ENCODE data around the gene LHFPL3. TPM values are rescaled to one million over a fixed set of nuclear protein-coding genes. Genes with fewer than 3 reads are reported as not detected.

LHFPL3 gene
- total RNA-seq, 4 donors from 2014 or later: not detected

- no peak for TF ChIP-seq POLR2A (IDR thresholded peaks at IDR 0.05)
- TF ChIP-seq CTCF (IDR thresholded peaks at IDR 0.05): no peak
- WGBS, 2 donors: 59 to 100% methylated on average over 1 to 2 of the region's 2 CpGs
- Histone ChIP-seq H3K27me3 (peaks cover 0 to 5% (median 0%) of the 10 kb centered on the region in 4 donors), H3K4me1 (no peaks in the 10 kb centered on the region), H3K9me3 (no peaks in the 10 kb centered on the region), H3K27ac (no peak overlapping the region), H3K4me3 (no peak overlapping the region), H3K36me3 (no peaks in the 10 kb centered on the region)
- intact Hi-C loops (cut with DNase I): no loop called here
- DNase-seq: no peak
Observed at GRCh38 chr7:104779888-104780287, 451.5 kb downstream of the LHFPL3 start.

DNA sequence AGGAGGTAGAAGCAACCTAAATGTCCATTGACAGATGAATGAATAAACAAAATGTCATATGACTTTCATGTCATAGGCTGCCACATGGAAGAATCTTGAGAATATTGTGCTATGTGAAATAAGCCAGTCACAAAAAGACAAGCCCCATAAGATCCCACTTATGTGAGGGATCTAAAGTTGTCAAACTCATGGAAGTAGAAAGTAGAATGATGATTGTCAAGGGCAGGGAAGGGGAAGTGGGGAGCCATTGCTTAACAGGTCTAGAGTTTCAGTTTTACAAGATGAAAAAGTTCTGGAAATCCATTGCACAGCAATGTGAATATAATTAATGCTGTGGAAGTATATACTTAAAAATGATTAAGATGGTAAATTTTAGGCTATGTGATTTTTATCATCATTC lies 456.3 kb downstream of the LHFPL3 start:
- Histone ChIP-seq H3K27me3 (peaks cover 0 to 6% (median 0%) of the 10 kb centered on the region in 4 donors), H3K4me1 (no peaks in the 10 kb centered on the region), H3K9me3 (no peaks in the 10 kb centered on the region), H3K36me3 (no peaks in the 10 kb centered on the region), H3K4me3 (no peak overlapping the region), H3K27ac (no peak overlapping the region)
- no peak for DNase-seq
- intact Hi-C loops (cut with DNase I): no loop called here
- TF ChIP-seq CTCF (IDR thresholded peaks at IDR 0.05) (no peak), POLR2A (IDR thresholded peaks at IDR 0.05) (no peak)

DNA sequence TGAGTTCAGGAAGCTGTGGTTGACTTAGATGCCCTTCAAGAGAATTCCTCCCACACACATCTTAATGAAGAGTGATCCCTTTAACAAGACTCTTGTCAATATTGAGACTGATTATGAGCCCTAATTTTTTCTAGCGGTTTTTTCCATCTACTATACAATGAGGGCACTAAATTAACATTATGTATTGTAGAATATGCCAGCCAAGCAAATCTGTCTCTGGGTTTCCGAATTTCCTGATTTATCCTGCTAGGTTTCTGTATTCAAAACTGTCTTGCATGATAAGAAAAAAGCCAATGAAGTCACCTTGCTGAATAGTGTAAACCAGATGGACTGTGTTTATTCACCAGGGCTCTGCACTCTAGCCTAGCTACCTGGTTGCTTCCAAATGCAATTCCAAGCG lies 461.4 kb downstream of the LHFPL3 start:
- WGBS, 2 donors: 65 to 73% methylated on average over 3 of the region's 3 CpGs
- DNase-seq: no peak
- TF ChIP-seq CTCF (IDR thresholded peaks at IDR 0.05): no peak
- TF ChIP-seq POLR2A (IDR thresholded peaks at IDR 0.05): no peak
- H3K9me3 ChIP-seq: no peaks in the 10 kb centered on the region
- H3K4me1 ChIP-seq: no peaks in the 10 kb centered on the region
- intact Hi-C loops (cut with DNase I): no loop called here
- no peak overlapping the region for H3K4me3 ChIP-seq
- no peak overlapping the region for H3K27ac ChIP-seq
- H3K27me3 ChIP-seq: peaks cover 0 to 11% (median 0%) of the 10 kb centered on the region in 4 donors
- H3K36me3 ChIP-seq: no peaks in the 10 kb centered on the region

DNA sequence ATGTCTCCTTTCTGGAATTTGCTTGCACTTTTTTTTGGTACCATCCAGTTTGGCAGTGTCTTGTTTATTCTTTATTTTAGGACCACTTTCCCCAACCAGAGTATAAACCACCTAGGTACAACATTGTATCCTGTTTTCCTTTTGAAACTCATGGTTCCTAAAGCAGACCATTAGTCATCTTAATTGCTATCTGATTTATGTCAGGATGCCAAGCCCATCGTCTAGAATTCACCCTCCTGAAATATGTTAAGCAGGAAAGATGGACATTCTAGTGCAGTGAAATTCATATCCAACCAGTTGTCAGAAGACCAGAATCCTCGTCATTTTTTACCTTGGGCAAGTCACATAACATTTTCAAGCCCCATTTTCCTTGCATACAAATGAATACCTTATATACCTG lies 462.0 kb downstream of the LHFPL3 start:
- Histone ChIP-seq H3K27ac (no peak overlapping the region), H3K4me1 (no peaks in the 10 kb centered on the region), H3K4me3 (no peak overlapping the region), H3K9me3 (no peaks in the 10 kb centered on the region), H3K27me3 (peaks cover 0 to 11% (median 0%) of the 10 kb centered on the region in 4 donors), H3K36me3 (no peaks in the 10 kb centered on the region)
- 30 to 33% methylated on average over 2 of the region's 2 CpGs for WGBS, 2 donors
- intact Hi-C loops (cut with DNase I): no loop called here
- TF ChIP-seq CTCF (IDR thresholded peaks at IDR 0.05) (no peak), POLR2A (IDR thresholded peaks at IDR 0.05) (no peak)
- no peak for DNase-seq

DNA sequence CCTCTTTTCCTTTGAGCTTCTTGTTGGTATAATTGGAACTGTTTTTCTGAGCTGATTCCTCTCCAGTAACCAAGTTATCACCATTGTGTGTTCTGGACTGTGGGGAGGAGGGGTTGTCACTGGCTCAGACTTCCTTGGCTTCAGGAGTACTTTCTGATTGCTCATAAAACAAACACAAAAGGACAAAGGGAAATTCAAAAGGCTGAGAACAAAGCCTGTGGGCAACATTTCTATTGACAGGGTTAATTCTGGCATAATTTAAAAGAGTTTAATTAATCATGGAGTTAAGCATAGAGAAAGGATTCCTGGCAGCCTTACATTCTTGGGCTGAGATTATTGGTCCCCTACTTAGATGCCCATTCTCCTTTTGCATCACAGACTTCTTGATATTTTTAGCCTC lies 462.7 kb downstream of the LHFPL3 start:
- no peak for TF ChIP-seq CTCF (IDR thresholded peaks at IDR 0.05)
- no peak for TF ChIP-seq POLR2A (IDR thresholded peaks at IDR 0.05)
- Histone ChIP-seq H3K27me3 (peaks cover 0 to 11% (median 0%) of the 10 kb centered on the region in 4 donors), H3K4me1 (no peaks in the 10 kb centered on the region), H3K4me3 (no peak overlapping the region), H3K27ac (no peak overlapping the region), H3K9me3 (no peaks in the 10 kb centered on the region), H3K36me3 (no peaks in the 10 kb centered on the region)
- intact Hi-C loops (cut with DNase I): no loop called here
- DNase-seq: no peak

All from esophagus squamous epithelium (tissue), 5 donors.